ENCODE data around the gene POP5.
A peak's percentile ranks its signal among the peaks of the same experiment; 100 is the strongest.

POP5 gene

GRCh38 chr12:120588948-120589930 lies 8.0 kb upstream of the POP5 start:
- no peak for DNase-seq (ENCODE audit: low spot score)

GRCh38 chr12:120588371-120588770 lies 7.2 kb upstream of the POP5 start:
- DNase-seq (ENCODE audit: low spot score): no peak

- DNase-seq (ENCODE audit: low spot score): no peak
Measured at GRCh38 chr12:120586860-120587259, 5.7 kb upstream of the POP5 start.

- DNase-seq (ENCODE audit: low spot score): no peak
Measured at GRCh38 chr12:120586206-120586605, 5.0 kb upstream of the POP5 start.

DNA sequence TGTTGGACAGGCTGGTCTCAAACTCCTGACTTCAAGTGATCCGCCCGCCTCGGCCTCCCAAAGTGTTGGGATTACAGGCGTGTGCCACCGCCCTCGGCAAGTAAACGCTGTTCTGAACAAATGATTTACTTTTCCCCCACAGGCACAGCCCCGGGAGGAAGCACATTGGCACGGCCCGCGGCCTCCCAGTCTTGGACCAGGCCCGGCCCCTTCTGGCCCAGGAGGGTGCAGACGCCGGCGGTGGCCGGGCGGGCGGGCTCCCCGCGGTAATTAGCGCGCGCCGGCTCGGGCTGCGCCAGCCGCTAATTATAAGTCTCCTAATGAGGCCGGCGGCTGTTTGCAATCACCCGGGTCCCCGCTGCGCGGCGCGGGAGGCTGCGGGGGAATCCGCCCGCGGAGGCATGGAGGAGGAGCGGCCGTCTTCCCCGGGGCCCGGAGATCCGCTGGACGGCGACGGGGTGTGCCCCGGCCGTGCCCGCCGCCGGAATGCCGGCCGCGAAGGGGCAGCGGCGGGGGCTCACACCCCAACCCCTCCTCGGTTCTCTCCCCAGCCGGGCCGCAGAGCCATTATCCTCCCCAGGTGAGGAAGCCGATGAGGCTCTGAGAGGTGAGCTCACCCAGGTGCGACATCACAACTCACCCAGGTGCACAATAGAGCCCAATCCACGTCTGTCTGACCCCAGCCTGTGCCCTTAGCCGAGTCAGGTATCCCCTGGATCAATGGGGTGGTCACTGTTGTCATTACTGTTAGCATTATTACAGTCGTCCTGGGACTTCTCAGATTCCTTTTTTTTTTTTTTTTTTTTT lies 3.3 kb upstream of the POP5 start:
- DNase-seq (ENCODE audit: low spot score): peak; percentile 26

- DNase-seq (ENCODE audit: low spot score): peak; percentile 82
Measured at GRCh38 chr12:120583478-120584030, 2.4 kb upstream of the POP5 start.

GRCh38 chr12:120581998-120582397 lies 796 bp upstream of the POP5 start:
- peak; percentile 20 for DNase-seq (ENCODE audit: low spot score)

- DNase-seq (ENCODE audit: low spot score): peak; percentile 21
Measured at GRCh38 chr12:120579179-120579578, 2.0 kb downstream of the POP5 start.

GRCh38 chr12:120574106-120574505 lies 7.1 kb downstream of the POP5 start:
- DNase-seq (ENCODE audit: low spot score): no peak

DNA sequence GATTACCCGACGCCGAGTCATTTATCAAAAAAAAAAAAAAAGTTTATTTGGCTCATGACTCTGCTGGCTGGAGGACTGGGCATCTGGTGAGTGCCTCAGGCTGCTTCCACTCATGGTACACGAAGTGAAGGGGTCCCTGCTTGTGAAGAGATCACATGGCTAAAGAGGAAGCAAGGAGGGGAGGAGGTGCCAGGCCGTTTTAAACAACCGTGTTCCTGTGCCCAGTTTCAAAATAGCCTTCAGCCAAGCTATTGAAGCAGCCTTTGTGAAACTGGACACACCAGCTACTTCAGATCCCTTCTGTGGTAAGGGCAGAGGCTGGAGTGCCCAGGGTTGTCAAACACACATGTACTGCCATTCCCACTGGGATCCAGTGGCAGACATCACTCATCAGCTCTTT lies 7.6 kb downstream of the POP5 start:
- peak; percentile 35 for DNase-seq (ENCODE audit: low spot score)

DNA sequence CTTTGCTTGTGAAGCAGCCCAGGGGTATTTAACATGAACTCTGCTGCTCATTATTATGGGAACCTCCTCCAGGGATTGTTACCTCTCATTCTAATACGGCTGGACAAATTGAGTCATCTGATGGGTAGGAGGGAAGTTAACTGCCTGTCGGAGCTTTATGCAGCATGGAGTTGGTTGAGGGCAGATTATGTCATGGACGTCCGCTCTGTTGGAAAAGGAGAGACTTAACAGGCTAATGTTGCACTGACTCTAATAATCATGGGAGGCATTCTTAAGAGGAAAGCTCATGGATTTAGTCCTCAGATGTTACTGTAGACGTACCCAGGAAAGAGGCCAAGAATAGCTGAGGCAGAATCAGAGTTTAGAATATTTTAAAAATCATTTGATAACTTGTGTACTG lies 9.9 kb downstream of the POP5 start:
- DNase-seq (ENCODE audit: low spot score): no peak

GRCh38 chr12:120563495-120563894 lies 17.7 kb downstream of the POP5 start:
- DNase-seq (ENCODE audit: low spot score): no peak

DNA sequence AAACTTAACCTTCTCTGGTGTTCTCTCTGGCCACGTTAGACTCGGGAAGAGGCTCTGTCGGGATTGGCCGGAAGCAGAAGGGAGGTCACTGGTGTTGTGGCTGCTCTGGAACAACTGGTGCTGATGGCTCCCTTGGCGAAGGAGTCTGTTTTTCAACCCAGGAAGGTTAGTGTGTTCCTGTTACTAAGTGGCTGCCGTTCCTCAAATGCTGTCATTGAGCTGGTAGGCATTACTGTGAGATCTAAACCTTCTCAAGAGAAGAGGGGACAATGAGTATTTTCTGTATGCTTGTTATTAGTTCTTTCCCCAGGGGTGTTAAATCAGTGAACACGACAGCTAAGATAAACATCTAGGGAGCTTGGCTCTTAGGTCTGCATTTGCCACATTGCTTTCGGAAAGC lies 18.3 kb downstream of the POP5 start:
- no peak for DNase-seq (ENCODE audit: low spot score)

- no peak for DNase-seq (ENCODE audit: low spot score)
Measured at GRCh38 chr12:120557589-120557988, 23.6 kb downstream of the POP5 start.

GRCh38 chr12:120554678-120555077 lies 26.5 kb downstream of the POP5 start:
- no peak for DNase-seq (ENCODE audit: low spot score)

GRCh38 chr12:120546050-120546386 lies 35.2 kb downstream of the POP5 start:
- DNase-seq (ENCODE audit: low spot score): no peak

DNA sequence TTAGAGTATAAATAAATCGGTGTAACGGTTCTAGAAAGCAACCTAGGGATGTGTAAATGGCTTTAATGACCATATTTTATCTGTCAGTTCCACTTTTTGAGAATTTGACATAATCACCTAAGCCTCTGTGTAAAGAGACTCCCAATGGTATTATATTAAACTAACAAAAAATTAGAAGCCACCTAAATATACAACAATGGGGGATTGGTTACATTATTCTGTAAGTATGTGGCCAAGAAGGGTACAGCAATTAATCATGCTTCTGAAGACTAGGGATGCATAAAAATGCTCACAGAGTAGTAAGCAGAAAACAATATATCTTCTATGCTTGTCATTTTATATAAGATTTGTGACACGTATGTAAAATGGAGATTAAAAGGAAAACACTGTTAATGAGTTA lies 36.5 kb downstream of the POP5 start:
- no peak for DNase-seq (ENCODE audit: low spot score)

GRCh38 chr12:120542166-120542565 lies 39.0 kb downstream of the POP5 start:
- DNase-seq (ENCODE audit: low spot score): no peak

DNA sequence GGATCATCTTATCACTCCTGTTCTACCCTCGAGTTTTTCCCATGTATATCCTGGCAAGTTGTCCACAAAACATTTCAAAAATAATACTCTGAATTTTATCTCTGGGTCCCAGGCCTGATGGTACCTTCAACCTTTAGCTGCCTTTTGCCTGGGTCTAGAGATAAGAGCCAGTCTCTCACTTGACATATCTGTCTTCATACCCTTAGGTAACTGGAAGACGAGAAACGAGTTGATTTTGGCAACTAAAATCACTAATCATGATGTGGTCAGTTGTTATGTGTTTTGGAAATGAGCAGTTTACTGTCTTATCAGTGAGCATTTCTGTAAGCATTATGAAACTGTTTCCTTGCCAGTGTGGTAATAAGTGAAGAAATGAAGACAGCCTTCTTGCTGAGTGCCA lies 40.8 kb downstream of the POP5 start:
- peak; percentile 89 for DNase-seq (ENCODE audit: low spot score)

DNA sequence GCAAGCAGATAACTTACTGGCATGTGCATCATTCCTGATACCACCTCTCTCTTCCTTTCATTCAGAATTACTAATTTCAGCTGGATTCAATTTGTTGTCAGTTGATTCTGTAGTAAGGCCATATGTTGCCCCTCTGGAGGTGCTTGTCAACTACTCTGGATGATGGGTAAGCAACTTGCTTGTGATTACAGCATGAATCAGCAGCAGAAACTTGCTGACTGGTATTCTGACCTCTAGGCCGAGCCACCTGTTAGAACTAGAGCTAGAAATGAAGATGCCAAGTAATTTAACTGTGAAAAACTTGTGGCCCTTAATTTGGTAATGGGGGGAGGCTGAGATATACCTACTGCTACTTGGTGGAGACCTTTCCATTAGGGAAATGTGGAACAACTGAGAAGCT lies 41.9 kb downstream of the POP5 start:
- DNase-seq (ENCODE audit: low spot score): peak; percentile 91

GRCh38 chr12:120538281-120539156 lies 42.7 kb downstream of the POP5 start:
- DNase-seq (ENCODE audit: low spot score): peak; percentile 69

DNA sequence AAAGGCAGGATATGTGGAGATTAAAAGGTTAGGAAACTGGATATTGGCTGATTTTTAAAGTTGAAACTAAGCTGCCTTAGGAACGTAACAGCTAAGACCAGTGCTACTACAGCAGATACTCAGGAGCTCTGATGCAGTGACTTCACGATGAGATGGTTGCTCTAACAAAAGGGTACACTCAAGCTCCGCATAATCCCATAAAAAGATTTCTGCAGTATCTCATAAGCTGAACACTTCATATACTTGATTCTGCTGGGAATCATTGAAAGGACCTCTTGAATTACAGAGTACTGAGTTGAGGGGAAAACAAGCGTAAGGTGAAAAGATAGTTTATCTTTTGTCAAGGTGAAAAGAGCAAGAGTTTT lies 43.4 kb downstream of the POP5 start:
- peak; percentile 49 for DNase-seq (ENCODE audit: low spot score)
